Peyer's patch (tissue), 4 donors: ENCODE data around the gene CCNC.

ENCODE experiments used
- CTCF ChIP-seq, 6 experiments: fragments of 450-650 bp in 4 of 6; fragments of 200-600 bp in 2 of 6; sonication (generic) in 1 of 6; IDR thresholded peaks; one replicate each; pipeline ENCODE4 v1.5.1; 2017 to 2019; ENCODE audit warnings: antibody characterized with exemption in 6 of 6, mild to moderate bottlenecking in 3 of 6, moderate library complexity in 1 of 6
- POLR2A ChIP-seq, 2 donors: fragments of 450-650 bp; IDR thresholded peaks; one replicate each; pipeline ENCODE4 v1.5.1; 2017; ENCODE audit warnings: antibody characterized with exemption in 2 of 2, mild to moderate bottlenecking in 2 of 2, moderate library complexity in 2 of 2

- TF ChIP-seq POLR2A (IDR thresholded peaks at IDR 0.05) = no peak
- TF ChIP-seq CTCF (IDR thresholded peaks at IDR 0.05) = no peak
These were observed 5.6 kb upstream of the CCNC start for GRCh38 chr6:99573980-99574617.
